Measurements from ENCODE around the gene ZFYVE27. TPM values are rescaled to one million over a fixed set of nuclear protein-coding genes. Genes with fewer than 3 reads are reported as not detected.

ZFYVE27 gene
- total and polyA plus RNA-seq, 8 donors = 20.6 to 35.5 (median 27.5) TPM

DNA sequence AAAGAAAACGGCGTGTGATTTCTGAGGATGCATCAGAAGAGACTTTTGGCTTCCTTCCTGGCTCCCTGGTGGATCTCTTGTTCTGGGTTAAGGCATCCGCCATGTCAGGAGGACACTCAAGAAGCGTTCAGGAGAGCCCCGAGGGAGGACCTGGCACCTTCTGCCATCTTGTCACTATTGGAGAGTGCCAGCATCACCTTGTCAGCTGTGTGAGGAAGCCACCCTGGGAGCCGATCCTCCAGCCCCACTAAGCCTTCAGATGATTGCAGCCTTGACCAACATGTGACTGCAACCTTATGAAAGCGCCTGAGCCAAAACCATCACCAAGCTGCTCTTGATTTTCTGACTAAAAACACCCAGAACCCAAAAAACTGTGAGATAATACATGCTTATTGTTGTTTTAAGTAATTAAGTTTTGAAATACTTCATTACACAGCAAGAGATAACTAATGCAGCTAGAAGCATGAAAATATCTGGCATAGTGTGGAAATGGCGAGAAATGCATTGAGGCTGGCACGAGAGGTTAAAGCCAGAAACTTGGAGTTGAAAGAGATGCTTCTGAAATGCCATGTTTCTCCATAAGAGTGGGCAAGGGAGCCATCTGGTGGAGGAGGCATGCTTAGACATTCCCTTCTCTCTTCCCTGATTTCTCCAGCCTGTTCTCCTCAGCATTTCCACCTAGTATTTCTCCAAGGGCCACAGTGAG lies 5.4 kb upstream of the ZFYVE27 start:
- H3K27me3 ChIP-seq = no peaks in the 10 kb centered on the region
- H3K4me3 ChIP-seq = no peak overlapping the region
- H3K27ac ChIP-seq = no peak overlapping the region
- intact Hi-C loops (cut with DNase I) = loop anchor here in 1 of 2 donors (10.0 kb wide), 1 partner anchor 57 kb away; no protein-coding TSS in a partner anchor
- no peaks in the 10 kb centered on the region for H3K9me3 ChIP-seq
- no peaks in the 10 kb centered on the region for H3K36me3 ChIP-seq
- H3K4me1 ChIP-seq = no peaks in the 10 kb centered on the region
- peak in 3 of 4 donors; percentile 50 to 83 (median 69) for DNase-seq
- peak; percentile 64 to 85 for TF ChIP-seq CTCF (IDR thresholded peaks at IDR 0.05)
- peak; percentile 92 for ATAC-seq

- H3K27me3 ChIP-seq = no peaks in the 10 kb centered on the region
- DNase-seq (no peak), ATAC-seq (no peak)
- H3K27ac ChIP-seq = no peak overlapping the region
- H3K9me3 ChIP-seq = no peaks in the 10 kb centered on the region
- no peak overlapping the region for H3K4me3 ChIP-seq
- no peak for TF ChIP-seq CTCF (IDR thresholded peaks at IDR 0.05)
- intact Hi-C loops (cut with DNase I) = loop anchor here in 1 of 2 donors (10.0 kb wide), 1 partner anchor 57 kb away; no protein-coding TSS in a partner anchor
- no peaks in the 10 kb centered on the region for H3K4me1 ChIP-seq
- no peaks in the 10 kb centered on the region for H3K36me3 ChIP-seq
These were observed 4.9 kb upstream of the ZFYVE27 start for GRCh38 chr10:97732052-97732359.

GRCh38 chr10:97733256-97733655 lies 3.7 kb upstream of the ZFYVE27 start:
- DNase-seq (no peak), ATAC-seq (no peak)
- Histone ChIP-seq H3K4me1 (peaks cover 6 to 7% of the 10 kb centered on the region in 2 donors), H3K36me3 (no peaks in the 10 kb centered on the region), H3K4me3 (no peak overlapping the region), H3K27ac (no peak overlapping the region), H3K27me3 (no peaks in the 10 kb centered on the region), H3K9me3 (no peaks in the 10 kb centered on the region)
- no peak for TF ChIP-seq CTCF (IDR thresholded peaks at IDR 0.05)
- intact Hi-C loops (cut with DNase I) = loop anchor here in 1 of 2 donors (10.0 kb wide), 1 partner anchor 58 kb away; no protein-coding TSS in a partner anchor

GRCh38 chr10:97734021-97734420 lies 2.9 kb upstream of the ZFYVE27 start:
- H3K4me3 ChIP-seq = no peak overlapping the region
- no peak for ATAC-seq
- H3K36me3 ChIP-seq = peaks cover 0 to 3% of the 10 kb centered on the region in 2 donors
- H3K27me3 ChIP-seq = no peaks in the 10 kb centered on the region
- TF ChIP-seq CTCF (IDR thresholded peaks at IDR 0.05) = no peak
- DNase-seq = no peak
- no peak overlapping the region for H3K27ac ChIP-seq
- no peaks in the 10 kb centered on the region for H3K9me3 ChIP-seq
- H3K4me1 ChIP-seq = peaks cover 14% of the 10 kb centered on the region in 2 donors
- intact Hi-C loops (cut with DNase I) = loop anchor here in 1 of 2 donors (10.0 kb wide), 1 partner anchor 59 kb away; no protein-coding TSS in a partner anchor

DNA sequence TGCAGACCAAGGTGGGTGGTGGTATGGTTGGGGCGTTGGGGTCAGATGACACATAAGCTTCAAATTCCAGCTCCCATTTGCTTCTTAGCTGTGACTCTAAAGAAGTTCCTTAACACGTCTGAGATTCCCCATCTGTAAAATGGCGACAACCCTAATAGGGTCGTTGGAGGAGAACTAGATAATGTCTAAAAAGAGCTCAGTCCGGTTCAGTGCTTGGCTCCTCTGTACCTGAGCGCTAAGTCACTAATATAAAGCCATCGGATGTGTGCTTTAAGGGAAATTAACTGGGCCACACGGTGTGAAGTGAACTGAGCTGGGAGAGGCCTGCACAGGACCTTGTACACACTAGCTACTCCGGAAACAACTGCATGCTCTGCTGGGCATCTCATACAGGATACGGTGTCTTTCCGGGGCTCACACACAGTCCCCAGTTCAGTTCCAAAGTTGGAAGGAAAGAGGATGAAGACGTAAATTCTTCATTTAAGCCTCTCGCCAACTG lies 476 bp upstream of the ZFYVE27 start:
- H3K4me3 ChIP-seq = peak overlapping the region; percentile 94 to 97
- peaks cover 0 to 28% of the 10 kb centered on the region in 2 donors for H3K36me3 ChIP-seq
- H3K4me1 ChIP-seq = peaks cover 14 to 25% of the 10 kb centered on the region in 2 donors
- H3K27ac ChIP-seq = peak overlapping the region; percentile 88 to 97
- ATAC-seq = peak; percentile 2
- H3K9me3 ChIP-seq = no peaks in the 10 kb centered on the region
- intact Hi-C loops (cut with DNase I) = loop anchor here in 1 of 2 donors (10.0 kb wide), 1 partner anchor 62 kb away; no protein-coding TSS in a partner anchor
- no peak for DNase-seq
- no peaks in the 10 kb centered on the region for H3K27me3 ChIP-seq
- no peak for TF ChIP-seq CTCF (IDR thresholded peaks at IDR 0.05)

Data from left lung (tissue), 10 donors.